GM12865 (cell line): ENCODE data around the gene TICAM2.

Experiments
- DNase-seq: peaks from one replicate; pipeline ENCODE4 v3.0.0; 2010; ENCODE audit warnings: low read depth
- H3K4me3 ChIP-seq: 2 replicates; pipeline ENCODE4 v1.5.1; 2011; ENCODE audit warnings: mild to moderate bottlenecking, low read depth, low read length, control low read depth
- TF ChIP-seq, protein P1 (sequence below): IDR thresholded peaks from 2 replicates; pipeline ENCODE4 v1.5.1; 2011; ENCODE audit warnings: low read length, control low read depth, low read depth, inconsistent platforms; ENCODE audit not compliant: insufficient read depth; ENCODE audit errors: missing control alignments

Gene TICAM2

DNA sequence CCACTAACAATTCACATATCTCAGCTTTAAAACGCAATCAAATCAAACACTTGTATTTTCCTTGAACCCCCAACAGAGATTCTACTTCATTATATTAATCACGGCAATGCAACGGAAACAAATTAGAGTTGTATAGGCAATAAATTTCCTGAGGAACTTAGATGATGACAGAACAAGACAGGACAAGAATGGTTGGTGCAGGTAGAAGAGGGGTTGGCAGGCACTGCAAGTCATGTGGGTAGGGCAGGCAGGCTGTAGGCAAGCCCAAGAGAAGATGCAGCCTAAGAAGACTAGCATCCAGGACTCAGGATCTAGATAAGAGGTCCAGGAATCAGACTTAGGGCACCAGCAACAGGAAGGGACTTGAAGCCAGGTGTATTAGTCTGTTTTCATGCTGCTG, 41.1 kb downstream of the TICAM2 start:
- TF ChIP-seq, protein P1, sequence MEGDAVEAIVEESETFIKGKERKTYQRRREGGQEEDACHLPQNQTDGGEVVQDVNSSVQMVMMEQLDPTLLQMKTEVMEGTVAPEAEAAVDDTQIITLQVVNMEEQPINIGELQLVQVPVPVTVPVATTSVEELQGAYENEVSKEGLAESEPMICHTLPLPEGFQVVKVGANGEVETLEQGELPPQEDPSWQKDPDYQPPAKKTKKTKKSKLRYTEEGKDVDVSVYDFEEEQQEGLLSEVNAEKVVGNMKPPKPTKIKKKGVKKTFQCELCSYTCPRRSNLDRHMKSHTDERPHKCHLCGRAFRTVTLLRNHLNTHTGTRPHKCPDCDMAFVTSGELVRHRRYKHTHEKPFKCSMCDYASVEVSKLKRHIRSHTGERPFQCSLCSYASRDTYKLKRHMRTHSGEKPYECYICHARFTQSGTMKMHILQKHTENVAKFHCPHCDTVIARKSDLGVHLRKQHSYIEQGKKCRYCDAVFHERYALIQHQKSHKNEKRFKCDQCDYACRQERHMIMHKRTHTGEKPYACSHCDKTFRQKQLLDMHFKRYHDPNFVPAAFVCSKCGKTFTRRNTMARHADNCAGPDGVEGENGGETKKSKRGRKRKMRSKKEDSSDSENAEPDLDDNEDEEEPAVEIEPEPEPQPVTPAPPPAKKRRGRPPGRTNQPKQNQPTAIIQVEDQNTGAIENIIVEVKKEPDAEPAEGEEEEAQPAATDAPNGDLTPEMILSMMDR, result no peak
- no peak for DNase-seq

DNA sequence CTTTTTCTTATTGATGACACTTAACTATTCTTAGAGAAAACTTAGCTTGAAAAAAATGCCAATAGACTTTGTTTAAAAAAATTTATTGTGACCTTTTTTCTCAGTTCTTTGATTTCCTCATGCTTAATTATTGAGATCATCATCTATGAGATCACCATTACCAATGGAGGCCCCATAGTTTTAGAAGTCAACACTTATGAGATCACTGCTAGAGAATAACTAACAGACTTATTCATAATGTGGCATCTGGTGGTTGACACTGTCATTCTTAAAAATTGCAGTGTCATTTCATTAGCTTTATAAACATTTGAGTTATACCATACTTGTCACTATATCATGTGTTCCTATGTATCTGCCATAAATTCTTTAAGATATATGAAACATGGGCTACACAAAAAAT, 42.8 kb downstream of the TICAM2 start:
- TF ChIP-seq, protein P1, result no peak
- no peak for DNase-seq
- H3K4me3 ChIP-seq, result no peak overlapping the region

More for the DNA sequence above, 41.1 kb downstream of the TICAM2 start:
- no peak overlapping the region for H3K4me3 ChIP-seq

DNA sequence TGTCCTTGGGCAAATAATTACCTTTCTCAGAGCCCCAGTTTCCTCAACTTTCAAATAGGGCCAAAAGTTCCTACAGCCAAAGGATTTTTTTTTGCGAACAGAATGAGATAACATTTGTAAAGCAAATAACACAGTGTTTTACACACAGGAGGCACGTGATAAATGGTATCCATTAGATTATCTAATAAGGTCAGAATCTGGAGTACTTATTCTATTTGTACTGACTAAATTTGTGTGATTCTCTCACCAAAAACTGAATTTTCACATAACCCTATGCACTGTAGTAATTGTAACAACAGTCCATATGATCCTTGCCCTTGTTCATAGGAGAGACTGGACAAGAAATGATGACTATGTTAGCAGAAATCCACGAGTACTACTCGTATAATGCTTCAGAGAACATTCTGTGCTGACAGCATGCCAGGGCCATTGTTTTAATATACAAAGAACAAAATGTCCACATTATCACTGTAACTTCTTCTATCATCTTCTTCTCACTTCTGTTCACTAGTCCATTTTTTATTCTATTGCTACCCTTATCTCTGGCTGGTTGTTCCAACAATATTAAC, 43.8 kb downstream of the TICAM2 start:
- TF ChIP-seq, protein P1, result no peak
- DNase-seq, result no peak

DNA sequence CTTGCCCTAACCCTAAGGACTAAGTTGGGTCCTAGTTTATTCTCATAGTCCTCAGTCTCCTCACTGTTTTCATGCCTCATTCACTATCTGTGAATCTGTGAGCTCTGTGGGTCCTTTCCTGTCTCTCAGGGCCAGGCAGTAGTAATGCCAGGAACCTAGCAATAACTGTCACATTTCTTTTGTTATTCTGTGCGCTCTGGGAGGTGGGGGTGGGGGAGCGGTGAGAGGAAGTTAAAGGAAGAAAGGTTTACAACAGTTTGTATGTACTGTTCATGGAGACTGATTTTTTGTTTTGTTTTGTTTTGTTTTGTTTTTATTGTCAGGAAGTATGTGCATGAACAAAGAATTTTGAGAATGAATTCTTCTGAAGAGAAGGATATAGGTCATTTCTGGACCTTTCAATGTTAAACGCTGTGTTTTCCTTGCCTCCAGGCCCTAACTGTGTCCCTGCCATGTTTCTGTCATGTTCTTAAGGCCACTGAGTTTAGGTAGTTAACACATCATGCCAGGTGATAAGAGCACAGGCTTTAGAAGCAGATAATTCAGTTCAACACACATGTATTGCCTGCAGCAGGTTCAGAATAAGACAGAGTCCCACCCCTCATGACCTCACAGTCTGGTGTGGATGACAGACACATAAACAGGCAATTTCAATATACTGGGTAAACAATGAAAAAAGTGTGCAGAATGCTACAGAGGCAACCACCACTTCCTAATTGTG, 44.5 kb downstream of the TICAM2 start:
- H3K4me3 ChIP-seq, result no peak overlapping the region
- TF ChIP-seq, protein P1, result no peak
- no peak for DNase-seq

More for the DNA sequence above, 43.8 kb downstream of the TICAM2 start:
- no peak overlapping the region for H3K4me3 ChIP-seq

DNA sequence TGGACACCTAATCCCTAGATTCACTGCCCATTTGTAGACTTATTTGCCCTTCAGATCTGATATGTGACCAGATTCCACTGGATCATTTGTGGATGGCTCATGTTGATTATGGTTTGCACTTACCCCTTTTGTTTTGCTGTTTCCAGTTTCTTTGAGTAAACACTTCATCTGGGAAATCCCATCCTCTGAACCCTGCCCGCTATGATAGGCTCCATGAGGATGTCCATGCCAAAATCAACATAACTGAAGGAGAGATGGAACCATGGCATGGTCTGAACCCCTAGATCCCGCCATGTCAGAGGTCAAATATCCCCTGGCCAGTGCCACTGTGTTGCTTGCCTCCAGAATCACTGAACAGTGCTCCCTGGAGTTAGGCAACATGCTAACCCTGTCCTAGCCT, 46.0 kb downstream of the TICAM2 start:
- TF ChIP-seq, protein P1, result no peak
- no peak for DNase-seq
- H3K4me3 ChIP-seq, result no peak overlapping the region

DNA sequence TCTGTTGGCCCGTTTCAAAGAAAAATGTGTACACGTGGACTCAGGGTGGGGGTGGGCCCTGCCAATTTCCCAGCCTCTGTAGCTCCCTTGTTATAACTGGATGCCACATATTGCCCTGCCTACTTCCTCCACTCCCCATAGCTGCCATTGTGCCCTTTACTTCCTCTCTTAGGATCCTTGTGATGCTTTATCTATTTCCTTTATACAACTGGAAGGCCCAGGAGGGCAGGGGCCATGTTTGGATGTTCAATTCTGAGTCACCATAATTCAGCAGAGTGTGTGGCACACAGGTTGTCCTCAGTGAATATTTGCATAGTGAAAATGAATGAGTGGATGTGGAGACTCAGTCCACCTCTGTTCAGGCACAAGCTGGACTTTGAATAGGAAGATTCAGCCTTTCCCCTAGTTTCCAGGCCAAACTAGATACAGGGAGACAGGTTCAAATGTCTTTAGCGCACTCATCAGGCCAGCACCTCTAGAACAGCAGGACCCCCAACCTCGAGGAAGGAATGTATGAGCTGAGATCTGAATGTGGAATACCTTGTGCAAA, 47.1 kb downstream of the TICAM2 start:
- TF ChIP-seq, protein P1, result no peak
- DNase-seq, result no peak
- H3K4me3 ChIP-seq, result no peak overlapping the region
